Smooth muscle cell (in vitro differentiated cells): ENCODE data around the gene TMEM204. TPM values are rescaled to one million over a fixed set of nuclear protein-coding genes. Genes with fewer than 3 reads are reported as not detected.

Experiments used
- DNase-seq: peaks from one replicate; lab custom pipeline; 2025; ENCODE audit not compliant: unreplicated experiment; lab: John Stamatoyannopoulos, UW
- H2AFZ ChIP-seq: fragments of 200-600 bp; sonication (generic); 2 replicates; pipeline ENCODE4 v1.6.0; 2016; ENCODE audit warnings: antibody characterized with exemption, low read depth, mild to moderate bottlenecking
- H3F3A ChIP-seq: fragments of 200-600 bp; sonication (generic); 2 replicates; pipeline ENCODE4 v1.6.0; 2017; ENCODE audit warnings: antibody characterized with exemption, low read depth
- H3K27ac ChIP-seq: fragments of 200-600 bp; sonication (generic); 2 replicates; pipeline ENCODE4 v1.5.1; 2016; ENCODE audit warnings: low read depth, mild to moderate bottlenecking
- H3K27me3 ChIP-seq: fragments of 200-600 bp; sonication (generic); 2 replicates; pipeline ENCODE4 v1.6.1; 2016; ENCODE audit warnings: low read depth, mild to moderate bottlenecking
- H3K36me3 ChIP-seq: fragments of 200-600 bp; sonication (generic); 2 replicates; pipeline ENCODE4 v1.5.1; 2016; ENCODE audit warnings: low read depth
- H3K4me1 ChIP-seq: fragments of 200-600 bp; sonication (generic); 2 replicates; pipeline ENCODE4 v1.5.1; 2016; ENCODE audit warnings: low read depth
- H3K4me2 ChIP-seq: fragments of 200-600 bp; sonication (generic); 2 replicates; pipeline ENCODE4 v1.6.0; 2016; ENCODE audit warnings: mild to moderate bottlenecking
- H3K4me3 ChIP-seq: fragments of 200-600 bp; sonication (generic); 2 replicates; pipeline ENCODE4 v1.5.1; 2016; ENCODE audit warnings: mild to moderate bottlenecking
- H3K79me2 ChIP-seq: fragments of 200-600 bp; sonication (generic); 2 replicates; pipeline ENCODE4 v1.6.0; 2016; ENCODE audit warnings: low read depth, mild to moderate bottlenecking
- H3K9ac ChIP-seq: fragments of 200-600 bp; sonication (generic); 2 replicates; pipeline ENCODE4 v1.6.0; 2016; ENCODE audit warnings: low read depth
- H3K9me3 ChIP-seq: fragments of 200-600 bp; sonication (generic); replicated peaks from 2 replicates; pipeline ENCODE4 v1.5.1; 2016; ENCODE audit warnings: low read depth
- H4K20me1 ChIP-seq: fragments of 200-600 bp; sonication (generic); 2 replicates; pipeline ENCODE4 v1.6.0; 2016; ENCODE audit warnings: low read depth
- WGBS: methylation state at CpG from one replicate; pipeline ENCODE4 v1.1.7; 2016; ENCODE audit warnings: low lambda C conversion rate; 5-methylcytosine and 5-hydroxymethylcytosine counted together
- polyA plus RNA-seq: library from polyadenylated mRNA; unstranded; fragments of >200 nt; fragmentation: Nextera tagmentation; extraction: Ambion mirVana; gene quantifications from 2 replicates; pipeline ENCODE4 v1.2.1, GENCODE V29; 2016
- total RNA-seq: library from RNA; depleted of rRNA; stranded (reverse); fragments of >200 nt; gene quantifications from 2 replicates; pipeline ENCODE4 v1.2.3, GENCODE V29; 2014
- TF ChIP-seq, protein P1 (sequence below): fragments of 200-600 bp; sonication (generic); IDR thresholded peaks from 2 replicates; pipeline ENCODE4 v1.5.1; 2017; ENCODE audit warnings: borderline replicate concordance, mild to moderate bottlenecking, antibody characterized with exemption; ENCODE audit not compliant: insufficient read depth, poor library complexity, severe bottlenecking

Gene TMEM204
- total and polyA plus RNA-seq, 2 experiments from 2014 or later = 0.90 to 4.2 TPM

DNA sequence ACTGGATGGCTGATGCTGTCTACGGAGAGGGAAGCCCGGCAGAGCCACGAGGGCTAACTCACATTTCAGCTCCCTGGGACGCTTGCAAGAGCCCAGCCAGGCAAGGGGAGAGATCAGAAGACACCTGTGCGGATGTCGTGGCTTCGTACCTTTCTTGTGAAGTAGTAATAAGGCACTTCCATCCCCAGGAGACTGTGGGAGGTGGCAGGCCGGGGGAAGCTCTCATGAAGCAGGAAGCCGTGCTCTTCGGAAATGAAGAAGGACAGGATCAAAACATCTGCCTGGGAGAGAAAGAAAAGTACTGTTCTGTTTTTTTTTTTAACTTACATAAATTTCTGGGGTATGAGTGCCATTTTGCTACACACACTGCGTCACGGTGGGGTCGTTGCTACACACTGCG is 28.4 kb downstream of the TMEM204 start:
- TF ChIP-seq, protein P1, sequence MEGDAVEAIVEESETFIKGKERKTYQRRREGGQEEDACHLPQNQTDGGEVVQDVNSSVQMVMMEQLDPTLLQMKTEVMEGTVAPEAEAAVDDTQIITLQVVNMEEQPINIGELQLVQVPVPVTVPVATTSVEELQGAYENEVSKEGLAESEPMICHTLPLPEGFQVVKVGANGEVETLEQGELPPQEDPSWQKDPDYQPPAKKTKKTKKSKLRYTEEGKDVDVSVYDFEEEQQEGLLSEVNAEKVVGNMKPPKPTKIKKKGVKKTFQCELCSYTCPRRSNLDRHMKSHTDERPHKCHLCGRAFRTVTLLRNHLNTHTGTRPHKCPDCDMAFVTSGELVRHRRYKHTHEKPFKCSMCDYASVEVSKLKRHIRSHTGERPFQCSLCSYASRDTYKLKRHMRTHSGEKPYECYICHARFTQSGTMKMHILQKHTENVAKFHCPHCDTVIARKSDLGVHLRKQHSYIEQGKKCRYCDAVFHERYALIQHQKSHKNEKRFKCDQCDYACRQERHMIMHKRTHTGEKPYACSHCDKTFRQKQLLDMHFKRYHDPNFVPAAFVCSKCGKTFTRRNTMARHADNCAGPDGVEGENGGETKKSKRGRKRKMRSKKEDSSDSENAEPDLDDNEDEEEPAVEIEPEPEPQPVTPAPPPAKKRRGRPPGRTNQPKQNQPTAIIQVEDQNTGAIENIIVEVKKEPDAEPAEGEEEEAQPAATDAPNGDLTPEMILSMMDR = no peak
- WGBS = 93% methylated on average over 14 of the region's 14 CpGs
- no peak overlapping the region for H3K9ac ChIP-seq

DNA sequence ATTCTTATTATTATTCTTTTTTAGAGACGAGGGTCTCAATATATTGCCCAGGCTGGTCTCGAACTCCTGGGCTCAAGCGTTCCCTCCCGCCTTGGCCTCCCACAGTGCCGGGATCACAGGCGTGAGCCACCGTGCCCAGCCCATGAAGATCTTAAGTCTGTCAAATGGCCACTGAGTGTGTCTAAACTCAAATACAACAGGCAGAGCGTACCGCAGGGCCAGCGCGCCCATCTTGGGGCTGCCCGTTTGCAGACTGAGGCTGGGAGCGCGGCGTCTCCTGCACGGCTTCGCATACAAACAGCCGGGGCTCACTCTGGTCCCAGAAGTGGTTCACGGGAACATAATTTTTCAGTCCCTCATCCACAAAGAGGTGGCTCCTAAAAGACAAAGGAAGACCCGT is 30.3 kb downstream of the TMEM204 start:
- 98% methylated on average over 20 of the region's 20 CpGs for WGBS
- H3K4me1 ChIP-seq = no peaks in the 10 kb centered on the region
- DNase-seq = no peak
- H3K4me3 ChIP-seq = no peak overlapping the region
- H3K27me3 ChIP-seq = no peaks in the 10 kb centered on the region
- no peak overlapping the region for H2AFZ ChIP-seq
- no peaks in the 10 kb centered on the region for H3F3A ChIP-seq
- H3K36me3 ChIP-seq = no peaks in the 10 kb centered on the region
- H3K9me3 ChIP-seq = no peaks in the 10 kb centered on the region
- H3K79me2 ChIP-seq = no peaks in the 10 kb centered on the region
- H3K9ac ChIP-seq = no peak overlapping the region
- no peaks in the 10 kb centered on the region for H4K20me1 ChIP-seq
- no peak overlapping the region for H3K4me2 ChIP-seq
- no peak overlapping the region for H3K27ac ChIP-seq
- TF ChIP-seq, protein P1 = no peak

More for the DNA sequence above, 28.4 kb downstream of the TMEM204 start:
- Histone ChIP-seq H3K4me2 (no peak overlapping the region), H3K27me3 (no peaks in the 10 kb centered on the region), H3K4me1 (no peaks in the 10 kb centered on the region), H3K9me3 (no peaks in the 10 kb centered on the region), H4K20me1 (no peaks in the 10 kb centered on the region), H3K36me3 (no peaks in the 10 kb centered on the region), H3K79me2 (no peaks in the 10 kb centered on the region), H3K27ac (no peak overlapping the region), H2AFZ (no peak overlapping the region), H3F3A (no peaks in the 10 kb centered on the region), H3K4me3 (no peak overlapping the region)
- DNase-seq = no peak

DNA sequence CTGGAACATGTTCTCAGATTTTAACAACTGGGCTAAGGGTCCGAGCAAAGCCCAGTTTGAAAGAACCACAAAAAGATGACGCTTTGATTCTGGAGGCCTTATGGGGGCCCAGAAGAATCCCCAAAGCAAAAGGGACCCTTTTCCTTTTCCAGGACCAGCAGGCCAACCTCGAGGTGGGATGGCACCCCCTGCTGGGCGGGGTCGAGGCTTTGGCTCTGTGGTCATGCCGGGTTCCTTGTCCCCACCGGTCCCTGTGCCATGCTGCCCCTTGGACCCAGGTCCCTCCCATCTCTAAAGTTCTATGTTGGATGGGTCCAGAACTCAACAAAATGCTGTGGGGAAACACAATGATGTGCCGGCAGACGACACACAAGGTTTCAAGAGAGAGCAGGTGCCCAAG is 30.9 kb downstream of the TMEM204 start:
- no peak for DNase-seq
- H3K27me3 ChIP-seq = no peaks in the 10 kb centered on the region
- H3K27ac ChIP-seq = no peak overlapping the region
- no peak overlapping the region for H2AFZ ChIP-seq
- TF ChIP-seq, protein P1 = no peak
- H3K79me2 ChIP-seq = no peaks in the 10 kb centered on the region
- no peaks in the 10 kb centered on the region for H3K4me1 ChIP-seq
- no peak overlapping the region for H3K4me2 ChIP-seq
- H3F3A ChIP-seq = no peaks in the 10 kb centered on the region
- H3K36me3 ChIP-seq = no peaks in the 10 kb centered on the region
- WGBS = 90% methylated on average over 9 of the region's 9 CpGs
- no peak overlapping the region for H3K4me3 ChIP-seq
- H3K9me3 ChIP-seq = no peaks in the 10 kb centered on the region
- H3K9ac ChIP-seq = no peak overlapping the region
- no peaks in the 10 kb centered on the region for H4K20me1 ChIP-seq

DNA sequence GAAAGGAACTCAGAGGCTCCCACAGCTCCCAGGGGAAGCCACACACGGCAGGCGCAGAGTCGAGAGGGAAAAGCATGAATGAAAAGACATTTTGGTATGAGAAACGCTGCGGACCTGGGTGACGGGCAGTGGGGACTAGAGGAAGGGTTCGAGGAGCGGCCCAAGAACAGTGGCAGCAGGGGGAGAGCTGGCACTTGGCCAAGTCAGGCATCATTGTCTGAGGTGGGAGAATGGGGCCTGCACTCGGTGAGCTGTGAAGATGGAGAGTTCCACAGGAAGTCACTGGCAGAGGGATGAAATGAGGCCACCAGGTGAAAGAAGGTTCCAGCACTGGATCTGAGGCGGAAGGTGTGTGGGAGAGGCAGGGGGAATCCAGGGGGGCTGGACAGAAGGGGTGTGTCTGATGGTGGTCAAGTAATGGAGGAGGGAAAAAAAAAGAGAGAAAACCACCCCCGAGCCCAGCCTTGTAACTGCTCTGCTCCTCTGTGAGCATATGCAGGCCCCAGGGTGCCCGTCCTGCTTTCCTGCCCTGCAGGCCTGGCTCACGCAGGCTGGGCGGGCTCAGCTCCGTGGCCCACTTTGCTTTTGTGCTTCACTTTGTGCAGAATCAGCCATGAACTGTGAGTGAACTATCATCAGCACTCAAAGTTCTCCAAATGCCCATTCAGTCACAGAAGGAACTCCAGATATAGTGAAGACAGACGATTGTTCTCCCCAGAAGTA is 31.8 kb downstream of the TMEM204 start:
- Histone ChIP-seq H3K9me3 (no peaks in the 10 kb centered on the region), H2AFZ (no peak overlapping the region), H3K36me3 (no peaks in the 10 kb centered on the region), H3K27ac (no peak overlapping the region), H3K4me1 (no peaks in the 10 kb centered on the region), H3K79me2 (no peaks in the 10 kb centered on the region), H3K4me3 (no peak overlapping the region), H3K4me2 (no peak overlapping the region), H4K20me1 (no peaks in the 10 kb centered on the region), H3K9ac (no peak overlapping the region), H3F3A (no peaks in the 10 kb centered on the region), H3K27me3 (no peaks in the 10 kb centered on the region)
- 92% methylated on average over 16 of the region's 16 CpGs for WGBS
- no peak for DNase-seq
- TF ChIP-seq, protein P1 = no peak
